Prostate gland (tissue), 2 donors: ENCODE measurements around the gene RNF144A. TPM values are rescaled to one million over a fixed set of nuclear protein-coding genes. Genes with fewer than 3 reads are reported as not detected.

Experiments used
- DNase-seq: peaks from one replicate; pipeline ENCODE4 v3.0.0-alpha.2; 2019; ENCODE audit warnings: low spot score
- H3K27ac ChIP-seq, 2 donors: fragments of 200-600 bp; sonication (generic); 2 replicates each; pipeline ENCODE4 v1.5.1; 2017 to 2019
- H3K27me3 ChIP-seq: fragments of 200-600 bp; sonication (generic); replicated peaks from 2 replicates; pipeline ENCODE4 v1.5.1; 2019; ENCODE audit not compliant: insufficient read depth
- H3K36me3 ChIP-seq, 2 donors: fragments of 200-600 bp; sonication (generic); 1 replicate in 1 of 2; 2 replicates in 1 of 2; pipeline versions ENCODE4 v1.5.1 to v1.8.1; 2017 to 2019
- H3K4me1 ChIP-seq: fragments of 200-600 bp; sonication (generic); replicated peaks from 2 replicates; pipeline ENCODE4 v1.5.1; 2019
- H3K4me3 ChIP-seq, 2 donors: fragments of 200-600 bp; sonication (generic); 2 replicates each; pipeline ENCODE4 v1.5.1; 2017 to 2019
- H3K9me3 ChIP-seq: fragments of 200-600 bp; sonication (generic); 2 replicates; pipeline ENCODE4 v1.5.1; 2017
- CTCF ChIP-seq, 4 experiments: fragments of 200-600 bp in 2 of 4; fragments of 450-650 bp in 2 of 4; sonication (generic) in 2 of 4; IDR thresholded peaks; 1 replicate in 3 of 4; 2 replicates in 1 of 4; pipeline ENCODE4 v1.5.1; 2016 to 2019; ENCODE audit warnings: antibody characterized with exemption in 4 of 4, mild to moderate bottlenecking in 2 of 4, moderate library complexity in 2 of 4
- POLR2A ChIP-seq: fragments of 450-650 bp; IDR thresholded peaks from one replicate; pipeline ENCODE4 v1.6.1; 2016; ENCODE audit warnings: antibody characterized with exemption, mild to moderate bottlenecking
- POLR2AphosphoS5 ChIP-seq: sonication (generic); formaldehyde crosslinking; IDR thresholded peaks from one replicate; pipeline ENCODE4 v1.6.1; 2017; ENCODE audit warnings: antibody characterized with exemption
- WGBS: methylation state at CpG from one replicate; pipeline ENCODE4 v1.1.5; 2018; 5-methylcytosine and 5-hydroxymethylcytosine counted together
- intact Hi-C: fragments of 100-400 bp; cut with DNase I; formaldehyde crosslinking; loops from one replicate; pipeline ENCODE4 v1.14.2; 2022
- total RNA-seq, 2 donors: library from RNA; depleted of rRNA; stranded (reverse); fragments of >200 nt; gene quantifications; one replicate each; pipeline ENCODE4 v1.1.0, GENCODE V29; 2016

Gene RNF144A
- total RNA-seq, 2 donors from 2014 or later: 9.1 to 27.9 TPM

DNA sequence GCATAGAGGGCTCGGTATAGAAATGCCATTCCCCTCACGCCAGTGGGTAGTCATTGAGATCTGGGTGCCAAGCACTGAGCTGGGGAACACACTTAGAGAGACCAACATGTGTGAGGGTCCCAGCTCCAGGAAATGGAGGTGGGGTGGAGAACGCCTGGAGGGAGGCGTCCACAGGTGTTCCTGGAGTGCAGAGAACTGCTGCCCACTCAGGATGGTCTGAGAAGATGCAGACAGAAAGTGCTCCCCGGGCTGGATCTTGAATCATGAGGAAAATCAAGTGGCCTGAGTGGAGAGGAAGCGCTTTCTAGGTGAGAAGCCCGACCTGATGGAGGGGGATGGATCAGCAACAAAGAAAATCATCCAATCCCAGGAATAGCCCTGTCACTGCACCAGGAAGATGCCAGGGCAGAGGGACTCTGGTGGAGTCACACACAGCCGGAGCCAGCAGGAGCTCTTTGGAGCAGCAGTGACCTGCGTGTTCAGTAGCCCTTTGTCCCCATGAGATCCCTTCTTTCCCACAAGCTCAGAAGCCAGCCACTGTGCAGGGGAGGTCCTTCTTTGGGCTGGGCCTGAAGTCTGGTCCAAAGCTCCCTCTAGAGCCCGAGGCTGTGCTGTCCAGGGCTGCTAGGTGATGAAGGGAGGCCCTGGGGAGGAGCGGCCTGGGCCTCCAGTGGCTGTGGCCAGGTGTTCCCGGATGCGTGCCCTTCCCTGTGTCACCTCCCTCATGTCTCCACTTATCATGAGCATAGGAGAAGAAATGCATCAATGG lies 112.3 kb downstream of the RNF144A start:
- no peaks in the 10 kb centered on the region for H3K27me3 ChIP-seq
- intact Hi-C loops: loop anchor here (5.0 kb wide), 3 partner anchors 52 to 132 kb away; partner anchors contain the start of gene RNF144A
- no peak for TF ChIP-seq POLR2A
- no peak for TF ChIP-seq CTCF (IDR thresholded peaks at IDR 0.05)
- no peak for TF ChIP-seq POLR2AphosphoS5
- H3K4me3 ChIP-seq: no peak overlapping the region
- H3K9me3 ChIP-seq: no peaks in the 10 kb centered on the region
- 85% methylated on average over 13 of the region's 13 CpGs for WGBS
- no peak overlapping the region for H3K27ac ChIP-seq
- DNase-seq: no peak
- H3K4me1 ChIP-seq: no peaks in the 10 kb centered on the region
- H3K36me3 ChIP-seq: no peaks in the 10 kb centered on the region

GRCh38 chr2:7030810-7031209 lies 113.6 kb downstream of the RNF144A start:
- 89% methylated on average over 11 of the region's 11 CpGs for WGBS
- H3K4me1 ChIP-seq: no peaks in the 10 kb centered on the region
- peak overlapping the region; percentile 1 to 8 for H3K27ac ChIP-seq
- intact Hi-C loops: loop anchor here (5.0 kb wide), 3 partner anchors 54 to 134 kb away; partner anchors contain the start of gene RNF144A
- no peak for DNase-seq
- H3K9me3 ChIP-seq: no peaks in the 10 kb centered on the region
- no peak overlapping the region for H3K4me3 ChIP-seq
- no peaks in the 10 kb centered on the region for H3K36me3 ChIP-seq
- no peaks in the 10 kb centered on the region for H3K27me3 ChIP-seq
- no peak for TF ChIP-seq CTCF (IDR thresholded peaks at IDR 0.05)
- TF ChIP-seq POLR2AphosphoS5: no peak
- TF ChIP-seq POLR2A: no peak

DNA sequence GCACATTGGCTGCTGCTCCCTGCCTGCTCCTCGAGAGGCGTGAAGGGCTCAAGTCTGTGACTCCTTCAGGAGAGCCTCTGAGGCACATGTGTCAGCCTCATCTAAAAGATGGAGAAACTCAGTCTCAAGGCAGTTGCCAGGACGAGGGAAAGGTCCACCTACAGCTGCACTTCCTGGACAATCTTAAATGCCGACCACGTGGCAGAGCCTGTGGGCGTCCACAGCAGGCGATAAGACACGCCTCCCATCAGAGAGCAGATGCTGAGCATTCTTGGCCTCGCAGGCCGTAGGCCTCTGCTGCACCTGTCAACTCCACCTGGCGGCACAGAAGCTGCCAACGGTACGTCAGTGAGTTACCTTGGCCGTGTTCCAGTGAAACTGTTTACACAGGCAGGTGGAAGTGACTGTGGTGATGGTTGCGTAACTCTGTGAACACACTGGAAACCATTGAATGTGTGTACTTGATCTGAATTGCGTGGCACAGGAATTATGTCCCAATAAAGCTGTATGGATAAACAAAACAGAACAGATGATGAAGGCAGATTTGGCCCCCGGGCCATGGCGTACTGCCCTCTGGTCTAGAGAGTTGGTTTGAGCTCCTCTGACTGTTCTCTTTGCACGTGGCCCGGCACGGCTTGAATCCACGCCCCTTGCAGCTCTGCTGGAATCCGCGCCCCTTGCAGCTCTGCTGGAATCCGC lies 114.5 kb downstream of the RNF144A start:
- H3K4me3 ChIP-seq: no peak overlapping the region
- no peaks in the 10 kb centered on the region for H3K27me3 ChIP-seq
- H3K4me1 ChIP-seq: no peaks in the 10 kb centered on the region
- peak overlapping the region; percentile 1 to 8 for H3K27ac ChIP-seq
- no peaks in the 10 kb centered on the region for H3K36me3 ChIP-seq
- WGBS: 30% methylated on average over 23 of the region's 25 CpGs
- H3K9me3 ChIP-seq: no peaks in the 10 kb centered on the region
- TF ChIP-seq CTCF (IDR thresholded peaks at IDR 0.05) (peak in 3 of 4 experiments; percentile 24 to 62 (median 43)), POLR2A (no peak), POLR2AphosphoS5 (peak; percentile 99)
- peak; percentile 98 for DNase-seq
- intact Hi-C loops: loop anchor here (5.0 kb wide), 3 partner anchors 54 to 134 kb away; partner anchors contain the start of gene RNF144A

DNA sequence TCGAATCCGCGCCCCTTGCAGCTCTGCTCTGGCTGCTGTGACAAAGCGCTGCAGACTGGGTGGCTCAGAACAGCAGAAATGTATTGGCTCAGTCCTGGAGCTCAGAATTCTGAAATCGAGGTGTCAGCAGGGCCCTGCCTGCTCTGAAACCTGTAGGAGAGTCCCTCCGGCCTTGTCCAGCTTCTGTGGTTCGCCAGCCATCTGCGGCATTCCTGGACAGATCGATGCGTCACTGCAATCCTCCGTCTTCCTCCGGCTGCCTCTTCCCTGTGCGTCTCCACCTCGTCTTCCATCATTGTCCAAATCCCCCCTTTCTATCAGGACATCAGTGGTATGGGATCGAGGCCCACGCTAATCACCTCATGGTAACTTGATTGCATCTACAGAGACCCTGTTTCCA lies 115.2 kb downstream of the RNF144A start:
- intact Hi-C loops: loop anchor here (5.0 kb wide), 3 partner anchors 55 to 135 kb away; partner anchors contain the start of gene RNF144A
- WGBS: 91% methylated on average over 16 of the region's 16 CpGs
- H3K4me3 ChIP-seq: no peak overlapping the region
- no peaks in the 10 kb centered on the region for H3K36me3 ChIP-seq
- DNase-seq: no peak
- no peaks in the 10 kb centered on the region for H3K4me1 ChIP-seq
- no peak for TF ChIP-seq CTCF (IDR thresholded peaks at IDR 0.05)
- no peak for TF ChIP-seq POLR2AphosphoS5
- TF ChIP-seq POLR2A: no peak
- no peak overlapping the region for H3K27ac ChIP-seq
- no peaks in the 10 kb centered on the region for H3K9me3 ChIP-seq
- no peaks in the 10 kb centered on the region for H3K27me3 ChIP-seq
